ENCODE data around the gene TMEM250. TPM values are rescaled to one million over a fixed set of nuclear protein-coding genes. Genes with fewer than 3 reads are reported as not detected.

Gene TMEM250
- total RNA-seq, 1 experiment from 2014 or later: 37.5 TPM

DNA sequence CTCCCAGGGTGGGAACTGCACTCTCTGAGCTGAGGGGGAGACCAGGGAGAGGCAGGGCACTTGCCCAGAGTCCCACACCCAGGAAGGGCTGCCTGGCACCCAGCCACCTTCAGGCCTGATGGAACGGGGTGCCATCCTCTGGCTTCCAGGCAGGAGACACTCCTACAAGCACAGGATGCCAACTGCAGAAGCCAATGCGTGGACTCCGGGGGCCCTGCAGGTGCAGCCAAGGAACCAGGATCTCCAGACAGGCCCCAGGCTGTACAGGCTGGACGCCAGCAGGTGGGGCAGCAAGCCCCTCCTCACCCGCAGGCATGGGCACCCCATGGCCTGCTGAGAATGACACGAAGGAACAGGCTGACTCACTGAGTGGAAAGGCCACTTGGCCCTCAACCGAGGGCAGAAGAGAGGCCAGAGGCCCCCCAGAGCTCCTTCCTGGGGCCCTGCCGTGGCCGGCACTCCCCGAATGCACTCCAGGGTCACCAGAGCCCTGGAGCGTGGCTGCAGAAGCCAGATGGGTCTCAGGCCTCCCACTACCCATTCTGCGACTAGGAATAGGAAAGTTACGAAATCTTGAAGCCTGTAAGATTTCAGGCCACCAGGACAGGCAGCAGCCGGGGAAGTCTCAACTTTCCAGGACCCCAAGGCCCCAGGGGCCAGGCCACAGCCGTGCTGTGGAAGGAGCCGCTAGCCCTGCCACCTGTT, 39.3 kb downstream of the TMEM250 start (continued):
- TF ChIP-seq, protein P1, sequence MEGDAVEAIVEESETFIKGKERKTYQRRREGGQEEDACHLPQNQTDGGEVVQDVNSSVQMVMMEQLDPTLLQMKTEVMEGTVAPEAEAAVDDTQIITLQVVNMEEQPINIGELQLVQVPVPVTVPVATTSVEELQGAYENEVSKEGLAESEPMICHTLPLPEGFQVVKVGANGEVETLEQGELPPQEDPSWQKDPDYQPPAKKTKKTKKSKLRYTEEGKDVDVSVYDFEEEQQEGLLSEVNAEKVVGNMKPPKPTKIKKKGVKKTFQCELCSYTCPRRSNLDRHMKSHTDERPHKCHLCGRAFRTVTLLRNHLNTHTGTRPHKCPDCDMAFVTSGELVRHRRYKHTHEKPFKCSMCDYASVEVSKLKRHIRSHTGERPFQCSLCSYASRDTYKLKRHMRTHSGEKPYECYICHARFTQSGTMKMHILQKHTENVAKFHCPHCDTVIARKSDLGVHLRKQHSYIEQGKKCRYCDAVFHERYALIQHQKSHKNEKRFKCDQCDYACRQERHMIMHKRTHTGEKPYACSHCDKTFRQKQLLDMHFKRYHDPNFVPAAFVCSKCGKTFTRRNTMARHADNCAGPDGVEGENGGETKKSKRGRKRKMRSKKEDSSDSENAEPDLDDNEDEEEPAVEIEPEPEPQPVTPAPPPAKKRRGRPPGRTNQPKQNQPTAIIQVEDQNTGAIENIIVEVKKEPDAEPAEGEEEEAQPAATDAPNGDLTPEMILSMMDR (IDR thresholded peaks at IDR 0.05 in 2 of 3, conservative IDR thresholded peaks at IDR 0.05 in 1 of 3; ENCODE audit: borderline replicate concordance in 1 of 3, insufficient read depth in 1 of 3, low read depth in 2 of 3, low read length in 2 of 3): no peak
- TF ChIP-seq SRF (IDR thresholded peaks at IDR 0.05; ENCODE audit: low read depth): no peak
- TF ChIP-seq JUND (IDR thresholded peaks at IDR 0.05): no peak

DNA sequence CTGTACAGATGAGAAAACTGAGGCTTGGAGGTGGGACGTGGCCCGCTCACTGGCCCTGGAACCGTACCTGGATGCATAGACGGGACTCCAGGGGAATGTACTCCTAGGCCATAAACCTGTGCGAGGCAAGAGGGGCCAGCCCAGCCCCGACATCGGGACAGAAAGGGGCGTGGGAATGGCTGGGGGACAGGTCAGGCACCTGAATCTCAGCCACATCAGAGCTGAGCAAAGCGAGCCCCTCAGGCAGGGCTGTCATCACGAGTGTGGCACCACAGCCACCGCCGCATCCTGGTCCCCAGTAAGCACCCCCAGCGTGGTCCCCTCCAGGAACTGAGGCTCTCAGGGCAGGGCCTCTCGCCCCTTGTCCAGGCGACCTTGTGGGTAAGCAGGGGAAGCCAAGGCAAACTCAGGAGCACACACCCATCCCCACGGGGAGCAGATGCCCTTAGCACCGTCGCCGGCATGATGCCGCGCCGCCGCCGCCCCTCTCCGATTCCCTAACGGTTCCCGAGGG, 40.1 kb downstream of the TMEM250 start:
- ATAC-seq (no peak), DNase-seq (ENCODE audit: low read depth, low spot score) (no peak)
- Histone ChIP-seq H4K20me1 (ENCODE audit: insufficient read depth) (no peaks in the 10 kb centered on the region), H3K9ac (ENCODE audit: low read length) (no peak overlapping the region), H2AFZ (ENCODE audit: low read depth, low read length, poor library complexity, severe bottlenecking) (no peak overlapping the region), H3K27me3 (ENCODE audit: insufficient read depth, low read length) (no peaks in the 10 kb centered on the region), H3K9me2 (ENCODE audit: insufficient read depth) (no peaks in the 10 kb centered on the region), H3K36me3 (ENCODE audit: control insufficient read depth in 1 of 2, insufficient read depth in 2 of 2, low read length in 2 of 2) (no peaks in the 10 kb centered on the region; a peak in 1 of 4 replicates), H3K9me3 (ENCODE audit: control insufficient read depth in 1 of 2, insufficient read depth in 1 of 2, low read depth in 1 of 2, low read length in 2 of 2) (no peaks in the 10 kb centered on the region), H3K4me2 (ENCODE audit: low read length) (no peak overlapping the region), H3K4me1 (ENCODE audit: control insufficient read depth in 1 of 2, insufficient read depth in 2 of 2, low read length in 2 of 2) (peaks cover 0 to 5% of the 10 kb centered on the region in 2 experiments; a peak in 2 of 4 replicates), H3K27ac (ENCODE audit: low read depth, low read length) (no peak overlapping the region), H3K79me2 (ENCODE audit: insufficient read depth, low read length) (peaks cover 84% of the 10 kb centered on the region), H3K4me3 (replicated peaks in 1 of 2; ENCODE audit: low read depth in 1 of 2, low read length in 2 of 2) (no peak overlapping the region)
- BruUV-seq (replicated peaks): no TSS peak
- CTCF ChIA-PET: no interaction called here
- intact Hi-C loops (cut with micrococcal nuclease): no loop called here
- POLR2A ChIA-PET: no interaction called here
- RAD21 ChIA-PET (ENCODE audit: low non-redundant PET in 1 of 2, low total read pairs in 2 of 2, uncharacterized antibody in 2 of 2, unreplicated experiment in 2 of 2): no interaction called here
- TF ChIP-seq, protein P2, sequence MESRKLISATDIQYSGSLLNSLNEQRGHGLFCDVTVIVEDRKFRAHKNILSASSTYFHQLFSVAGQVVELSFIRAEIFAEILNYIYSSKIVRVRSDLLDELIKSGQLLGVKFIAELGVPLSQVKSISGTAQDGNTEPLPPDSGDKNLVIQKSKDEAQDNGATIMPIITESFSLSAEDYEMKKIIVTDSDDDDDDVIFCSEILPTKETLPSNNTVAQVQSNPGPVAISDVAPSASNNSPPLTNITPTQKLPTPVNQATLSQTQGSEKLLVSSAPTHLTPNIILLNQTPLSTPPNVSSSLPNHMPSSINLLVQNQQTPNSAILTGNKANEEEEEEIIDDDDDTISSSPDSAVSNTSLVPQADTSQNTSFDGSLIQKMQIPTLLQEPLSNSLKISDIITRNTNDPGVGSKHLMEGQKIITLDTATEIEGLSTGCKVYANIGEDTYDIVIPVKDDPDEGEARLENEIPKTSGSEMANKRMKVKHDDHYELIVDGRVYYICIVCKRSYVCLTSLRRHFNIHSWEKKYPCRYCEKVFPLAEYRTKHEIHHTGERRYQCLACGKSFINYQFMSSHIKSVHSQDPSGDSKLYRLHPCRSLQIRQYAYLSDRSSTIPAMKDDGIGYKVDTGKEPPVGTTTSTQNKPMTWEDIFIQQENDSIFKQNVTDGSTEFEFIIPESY (IDR thresholded peaks at IDR 0.05; ENCODE audit: extremely low read depth, insufficient replicate concordance, low read length): no peak
- TF ChIP-seq CBX3 (IDR thresholded peaks at IDR 0.05; ENCODE audit: low read depth): no peak
- no peak for TF ChIP-seq ELF1 (IDR thresholded peaks at IDR 0.05; ENCODE audit: borderline replicate concordance, low read depth)
- TF ChIP-seq, protein P3, sequence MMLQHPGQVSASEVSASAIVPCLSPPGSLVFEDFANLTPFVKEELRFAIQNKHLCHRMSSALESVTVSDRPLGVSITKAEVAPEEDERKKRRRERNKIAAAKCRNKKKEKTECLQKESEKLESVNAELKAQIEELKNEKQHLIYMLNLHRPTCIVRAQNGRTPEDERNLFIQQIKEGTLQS (IDR thresholded peaks at IDR 0.05): no peak
- TF ChIP-seq POLR2AphosphoS5 (IDR thresholded peaks at IDR 0.05; ENCODE audit: low read depth, low read length): no peak
- no peak for TF ChIP-seq SRF (IDR thresholded peaks at IDR 0.05; ENCODE audit: low read depth)
- no peak for TF ChIP-seq YY1 (IDR thresholded peaks at IDR 0.05; ENCODE audit: extremely low read depth, insufficient replicate concordance, low read depth, low read length)
- TF ChIP-seq ZNF274 (IDR thresholded peaks at IDR 0.05; ENCODE audit: low read depth, low read length): no peak
- TF ChIP-seq, protein P4, sequence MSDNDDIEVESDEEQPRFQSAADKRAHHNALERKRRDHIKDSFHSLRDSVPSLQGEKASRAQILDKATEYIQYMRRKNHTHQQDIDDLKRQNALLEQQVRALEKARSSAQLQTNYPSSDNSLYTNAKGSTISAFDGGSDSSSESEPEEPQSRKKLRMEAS (IDR thresholded peaks at IDR 0.05): no peak
- TF ChIP-seq POLR2A (IDR thresholded peaks at IDR 0.05; ENCODE audit: borderline replicate concordance, extremely low read depth, insufficient read depth, insufficient read length): no peak
- TF ChIP-seq SIN3A (IDR thresholded peaks at IDR 0.05; ENCODE audit: low read depth): no peak
- no peak for TF ChIP-seq JUND (IDR thresholded peaks at IDR 0.05)
- TF ChIP-seq CEBPB (IDR thresholded peaks at IDR 0.05; ENCODE audit: low read depth): no peak
- TF ChIP-seq, protein P1 (IDR thresholded peaks at IDR 0.05 in 2 of 3, conservative IDR thresholded peaks at IDR 0.05 in 1 of 3; ENCODE audit: borderline replicate concordance in 1 of 3, insufficient read depth in 1 of 3, low read depth in 2 of 3, low read length in 2 of 3): no peak
- no peak for TF ChIP-seq EZH2phosphoT487 (IDR thresholded peaks at IDR 0.05; ENCODE audit: borderline replicate concordance)
